ENCODE data around the gene ARHGAP11B.
"Not testable (repeated sequence)": the region's sequence is repeated elsewhere in the genome, so short reads cannot be mapped to it uniquely, and the experiment has no call there.

The ARHGAP11B gene

DNA sequence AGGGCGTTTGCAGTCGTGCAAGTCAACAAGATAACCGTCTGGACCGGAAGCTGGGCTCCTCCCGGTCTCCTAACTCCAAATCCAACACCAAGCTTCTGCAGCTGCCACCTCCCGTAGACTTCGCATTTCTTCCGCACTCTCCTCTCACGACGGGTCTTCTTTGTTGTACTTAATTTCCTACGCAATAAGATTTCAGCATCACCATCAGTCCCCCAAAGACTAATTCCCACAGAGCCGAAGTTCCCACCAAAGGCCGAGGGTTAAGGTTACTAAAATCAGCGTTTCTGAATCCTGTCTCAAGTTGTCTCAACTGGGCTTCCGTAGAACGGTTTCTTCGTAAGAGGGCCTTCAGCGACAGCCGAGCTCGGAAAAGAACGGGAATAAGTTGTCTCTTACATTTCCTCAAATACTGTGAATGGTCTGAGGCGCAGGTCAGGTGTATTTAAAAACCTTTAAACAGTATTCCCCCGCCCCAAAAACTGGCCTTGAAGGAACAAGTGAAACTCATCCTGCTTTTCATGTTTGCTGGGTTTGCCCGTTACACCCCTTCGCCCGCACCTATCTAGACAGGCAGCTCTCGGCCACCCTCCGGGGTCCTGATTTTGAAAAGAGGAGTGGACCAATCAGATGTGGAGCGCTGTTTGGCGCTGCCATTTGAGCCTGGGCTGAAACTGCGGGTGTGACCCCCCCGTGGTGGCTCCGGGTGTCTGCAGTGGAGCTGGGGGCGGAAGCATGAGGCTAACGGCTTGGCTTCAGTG, at the start of gene ARHGAP11B:
Gene ARHGAP11B, plus strand, starts transcription at position 693 of the 758 bp plus-strand sequence.
- peak; percentile 85 for DNase-seq (ENCODE audit: low read depth)

DNA sequence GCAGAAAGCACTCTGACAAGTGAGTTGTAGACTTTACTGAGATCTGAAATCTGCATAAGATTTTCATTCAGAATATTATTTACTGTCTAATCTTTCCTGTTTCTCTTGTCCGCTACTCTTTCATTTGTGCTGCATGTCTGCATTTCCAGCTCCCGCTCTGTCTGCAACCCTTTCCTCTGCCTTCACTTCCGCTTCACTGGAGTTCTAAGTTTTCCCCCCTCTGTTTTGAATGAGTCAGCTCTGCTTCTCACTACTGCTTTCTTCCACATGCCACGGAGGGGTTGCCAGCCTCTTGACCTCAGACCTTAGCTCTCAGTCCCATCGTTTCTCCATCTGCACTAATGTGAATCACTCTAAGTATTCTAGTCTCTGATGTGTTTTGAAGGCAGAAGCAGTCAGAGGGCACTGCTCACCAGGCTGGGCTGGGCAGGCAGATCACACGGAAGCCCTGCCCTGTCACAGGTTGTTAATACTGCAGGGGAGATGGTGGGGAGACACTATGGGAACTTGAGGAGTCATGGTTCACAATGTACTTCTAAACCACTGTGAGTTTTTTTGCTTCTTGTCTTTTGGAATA, 46.4 kb upstream of the ARHGAP11B start:
- DNase-seq (ENCODE audit: low read depth), result not testable (repeated sequence)

DNA sequence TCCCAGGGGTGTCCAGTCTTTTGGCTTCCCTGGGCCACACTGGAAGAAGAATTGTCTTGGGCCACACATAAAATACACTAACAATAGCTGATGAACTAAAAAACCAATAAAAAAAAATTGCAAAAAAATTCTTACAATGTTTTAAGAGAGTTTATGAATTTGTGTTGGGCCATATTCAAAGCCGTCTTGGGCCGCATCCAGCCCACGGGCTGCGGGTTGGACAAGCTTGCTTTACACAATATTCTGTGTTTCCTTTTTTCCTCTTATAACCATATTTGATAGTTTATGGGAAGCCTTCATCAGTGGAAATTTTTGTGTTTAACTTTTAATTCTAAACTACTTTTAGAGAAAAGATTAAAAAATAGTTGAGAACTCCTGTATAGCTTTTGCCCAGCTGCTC, 45.2 kb upstream of the ARHGAP11B start:
- not testable (repeated sequence) for DNase-seq (ENCODE audit: low read depth)

DNA sequence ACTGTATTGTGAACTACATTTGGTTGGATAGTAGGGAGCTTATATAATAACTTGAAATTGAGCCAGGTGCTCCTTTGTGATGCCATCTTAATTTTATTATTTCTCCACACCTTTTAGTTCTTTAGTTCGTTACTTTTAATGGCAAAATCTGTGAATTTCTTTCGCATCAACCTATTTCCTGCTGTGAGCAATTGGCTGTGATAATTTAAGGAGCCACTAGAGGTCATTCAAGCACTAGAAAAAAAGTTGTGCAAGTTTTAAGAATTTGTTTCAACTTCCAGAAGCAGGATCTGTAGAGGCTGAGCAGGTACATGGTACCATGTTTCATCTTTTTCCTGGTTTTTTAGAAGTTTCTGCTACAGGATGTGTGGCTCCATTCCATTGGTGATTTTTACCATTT, 27.0 kb upstream of the ARHGAP11B start:
- not testable (repeated sequence) for DNase-seq (ENCODE audit: low read depth)

DNA sequence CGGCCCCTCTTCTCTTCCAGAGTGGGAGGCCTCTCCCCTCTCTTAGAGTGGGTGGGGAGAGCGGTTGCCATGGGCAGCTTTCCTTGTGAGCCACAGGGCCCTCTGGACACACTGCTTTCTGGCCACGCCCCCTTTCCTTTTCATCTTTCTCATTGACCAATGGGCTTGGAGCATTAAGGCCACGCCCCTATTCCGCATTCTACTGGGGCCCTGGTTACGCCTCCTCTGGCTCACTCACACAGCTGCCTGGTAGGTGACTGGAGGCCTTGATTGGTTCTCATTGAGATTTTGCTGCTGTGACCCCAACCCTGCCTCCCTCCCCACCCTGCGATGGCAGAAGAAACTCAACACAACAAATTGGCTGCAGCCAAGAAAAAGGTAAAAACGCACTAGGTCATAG, 22.1 kb upstream of the ARHGAP11B start, which contains the start of gene GOLGA8H:
Gene GOLGA8H, plus strand, starts transcription at position 233 of the 400 bp plus-strand sequence. Its CDS starts 98 bp downstream, at position 331.
- not testable (repeated sequence) for DNase-seq (ENCODE audit: low read depth)

DNA sequence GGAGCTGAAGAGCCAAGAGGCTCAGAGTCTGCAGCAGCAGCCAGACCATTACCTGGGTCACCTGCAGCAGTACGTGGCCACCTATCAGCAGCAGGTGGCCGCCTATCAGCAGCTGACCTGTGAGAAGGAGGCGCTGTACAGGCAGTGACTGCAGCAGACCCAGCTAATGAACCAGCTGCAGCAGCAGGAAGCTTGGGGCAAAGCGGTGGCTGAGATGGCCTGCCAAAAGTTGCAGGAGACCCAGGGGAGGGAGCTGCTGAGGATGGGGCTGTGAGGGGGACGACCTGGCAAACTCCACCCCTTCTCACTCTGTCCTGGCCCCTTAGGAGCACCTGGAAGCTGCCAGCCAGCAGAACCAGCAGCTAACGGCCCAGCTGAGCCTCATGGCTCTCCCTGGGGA, 13.7 kb upstream of the ARHGAP11B start:
- not testable (repeated sequence) for DNase-seq (ENCODE audit: low read depth)

DNA sequence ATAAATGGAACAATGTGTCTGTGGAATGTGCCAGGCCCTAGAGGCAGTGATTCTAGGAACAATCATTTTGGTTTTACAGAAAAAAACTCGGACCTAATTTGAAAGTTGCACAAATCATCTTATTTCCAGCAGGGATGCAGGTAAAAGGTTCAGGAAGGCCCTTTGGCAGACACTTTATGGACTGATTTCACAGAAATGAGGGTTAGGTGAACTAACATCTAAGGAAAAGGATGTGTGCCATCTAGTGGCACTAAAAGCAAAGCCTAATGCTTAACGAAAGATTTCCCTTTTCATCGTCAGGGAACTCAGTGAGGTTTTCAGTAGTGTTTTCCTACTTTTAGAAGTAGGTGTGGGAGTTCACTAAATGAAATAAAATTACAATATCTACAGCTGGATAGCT, 4.6 kb upstream of the ARHGAP11B start:
- DNase-seq (ENCODE audit: low read depth), result not testable (repeated sequence)

DNA sequence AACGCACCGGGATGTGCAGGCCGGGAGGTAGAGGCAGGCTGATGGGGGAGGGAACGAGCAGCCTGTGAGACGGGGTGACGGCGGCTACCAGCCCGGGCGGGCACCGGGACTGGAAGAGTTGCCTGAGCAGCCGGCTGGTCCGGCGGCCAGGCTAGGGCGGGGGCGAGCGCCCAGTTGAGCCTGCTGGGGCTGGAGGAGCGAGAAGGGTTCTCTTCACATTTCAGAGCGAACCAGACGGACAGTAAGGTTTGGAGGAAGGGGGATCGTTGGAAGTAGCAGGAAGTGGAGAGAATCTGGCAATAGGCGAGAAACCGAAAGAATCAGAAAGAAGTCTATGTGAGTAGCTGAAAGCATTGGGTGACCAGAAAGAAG, 252 bp downstream of the ARHGAP11B start:
- not testable (repeated sequence) for DNase-seq (ENCODE audit: low read depth)

DNA sequence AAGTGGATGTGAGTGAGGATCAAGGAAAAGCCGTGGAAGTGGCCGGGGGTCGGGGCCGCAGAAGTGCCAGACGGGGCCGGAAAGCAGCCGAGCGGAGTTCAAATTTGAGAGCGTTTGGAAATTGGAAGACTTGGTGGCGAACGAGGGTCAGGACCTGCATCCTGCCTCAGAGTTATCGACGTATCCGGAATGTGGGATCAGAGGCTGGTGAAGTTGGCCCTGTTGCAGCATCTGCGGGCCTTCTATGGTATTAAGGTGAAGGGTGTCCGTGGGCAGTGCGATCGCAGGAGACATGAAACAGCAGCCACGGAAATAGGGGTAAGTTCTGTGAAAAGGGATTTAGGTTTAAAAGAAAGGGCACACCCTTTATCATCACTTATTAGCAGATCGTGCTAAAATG, 704 bp downstream of the ARHGAP11B start:
- DNase-seq (ENCODE audit: low read depth), result not testable (repeated sequence)

DNA sequence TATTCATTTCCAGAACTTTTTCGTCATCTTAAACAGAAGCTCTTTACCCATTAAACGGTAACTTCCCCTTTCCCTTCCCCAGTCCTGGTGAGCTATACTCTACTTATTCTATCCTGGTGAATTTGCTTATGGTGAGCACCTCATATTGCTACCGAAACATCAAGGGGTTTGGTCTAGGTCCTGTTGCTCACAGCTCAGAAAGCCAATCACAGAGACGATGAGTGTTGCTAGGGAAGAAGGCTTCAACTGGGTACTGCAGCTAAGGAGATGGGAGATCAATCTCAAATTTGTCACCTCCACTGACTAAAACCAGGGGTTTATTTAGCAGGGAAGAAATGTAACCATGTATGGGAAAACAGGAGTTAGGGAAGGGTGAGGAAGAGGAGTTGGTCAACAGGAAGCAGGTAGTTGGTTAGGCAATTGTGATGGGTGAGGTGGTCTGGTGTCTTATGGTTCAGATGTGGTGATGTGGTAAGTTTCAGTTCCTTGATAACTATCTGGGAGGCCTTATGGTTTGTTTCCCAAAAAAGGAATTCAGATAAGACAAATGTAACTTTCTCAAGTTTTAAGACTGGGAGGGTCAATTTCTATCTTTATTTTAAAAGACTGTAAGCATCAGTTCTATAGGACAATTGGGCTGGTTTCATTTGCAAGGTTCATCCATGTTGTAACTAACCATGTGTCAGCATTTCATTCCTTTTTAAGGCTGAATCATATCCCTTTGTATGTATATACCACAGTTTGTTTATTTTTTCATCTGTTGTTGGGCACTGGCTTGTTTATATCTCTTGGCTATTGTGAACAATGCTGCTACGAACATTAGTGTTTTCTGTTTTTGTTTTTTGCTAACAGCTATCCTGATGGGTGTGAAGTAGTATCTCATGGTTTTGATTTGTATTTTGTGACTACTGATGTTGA, 24.3 kb downstream of the ARHGAP11B start:
- no peak for DNase-seq (ENCODE audit: low read depth)

DNA sequence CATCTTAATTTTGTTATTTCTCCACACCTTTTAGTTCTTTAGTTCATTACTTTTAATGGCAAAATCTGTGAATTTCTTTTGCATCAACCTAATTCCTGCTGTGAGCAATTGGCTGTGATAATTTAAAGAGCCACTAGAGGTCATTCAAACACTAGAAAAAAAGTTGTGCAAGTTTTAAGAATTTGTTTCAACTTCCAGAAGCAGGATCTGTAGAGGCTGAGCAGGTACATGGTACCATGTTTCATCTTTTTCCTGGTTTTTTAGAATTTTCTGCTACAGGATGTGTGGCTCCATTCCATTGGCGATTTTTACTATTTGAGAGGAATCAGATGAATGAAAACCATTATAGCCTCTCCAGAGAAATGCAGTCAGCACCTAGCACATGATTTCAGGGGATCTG, 35.2 kb downstream of the ARHGAP11B start:
- DNase-seq (ENCODE audit: low read depth), result not testable (repeated sequence)

DNA sequence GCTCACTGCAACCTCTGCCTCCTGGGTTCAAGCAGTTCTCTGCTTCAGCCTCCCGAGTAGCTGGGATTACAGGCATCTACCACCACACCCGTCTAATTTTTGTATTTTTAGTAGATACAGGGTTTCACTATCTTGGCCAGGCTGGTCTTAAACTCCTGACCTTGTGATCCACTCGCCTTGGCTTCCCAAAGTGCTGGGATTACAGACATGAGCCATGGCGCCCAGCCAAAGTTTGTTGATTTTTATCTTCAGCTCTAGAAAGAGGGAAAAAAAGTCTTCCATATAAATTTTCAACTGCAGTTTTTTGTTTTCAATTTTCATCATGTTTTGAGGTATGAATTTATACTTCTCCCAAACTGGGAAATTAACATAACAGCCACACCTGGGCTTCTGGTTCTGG, 43.7 kb downstream of the ARHGAP11B start:
- DNase-seq (ENCODE audit: low read depth), result not testable (repeated sequence)

DNA sequence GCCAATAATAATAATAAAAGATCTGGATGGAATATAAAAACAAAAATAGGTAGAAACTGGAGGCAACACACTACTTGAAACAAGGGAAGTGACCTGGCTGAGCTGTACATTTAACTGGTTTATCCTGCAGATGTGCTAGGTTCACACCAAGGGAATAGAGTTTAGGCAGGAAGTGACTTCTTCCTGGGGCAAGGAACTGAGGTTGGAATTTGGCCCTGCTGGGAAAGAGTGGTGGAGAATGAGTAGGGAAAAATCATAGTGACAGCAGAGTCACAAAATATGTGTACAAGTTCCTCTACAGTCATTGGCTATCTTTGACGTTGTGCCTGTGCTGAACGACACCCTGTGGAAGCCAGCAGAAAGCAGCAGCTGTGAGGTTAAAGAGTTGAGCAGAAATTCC, 44.1 kb downstream of the ARHGAP11B start:
- DNase-seq (ENCODE audit: low read depth), result no peak

DNA sequence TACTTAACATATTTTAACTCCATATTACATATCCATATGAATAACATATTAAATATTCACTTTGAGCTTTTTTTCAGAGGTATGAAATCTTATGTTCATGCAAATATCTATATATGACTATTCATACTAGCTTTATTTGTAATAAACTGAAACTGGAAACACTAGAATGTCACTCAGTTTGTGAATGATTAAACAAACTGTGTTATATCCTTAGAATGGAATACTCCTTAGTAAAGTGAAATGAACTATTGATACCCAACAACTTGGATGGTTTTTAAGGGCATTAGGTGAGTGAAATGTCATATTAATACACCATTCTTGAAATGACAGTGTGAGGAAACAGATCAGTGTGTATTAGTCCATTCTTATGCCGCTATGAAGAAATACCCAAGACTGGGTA, 45.4 kb downstream of the ARHGAP11B start:
- no peak for DNase-seq (ENCODE audit: low read depth)

DNA sequence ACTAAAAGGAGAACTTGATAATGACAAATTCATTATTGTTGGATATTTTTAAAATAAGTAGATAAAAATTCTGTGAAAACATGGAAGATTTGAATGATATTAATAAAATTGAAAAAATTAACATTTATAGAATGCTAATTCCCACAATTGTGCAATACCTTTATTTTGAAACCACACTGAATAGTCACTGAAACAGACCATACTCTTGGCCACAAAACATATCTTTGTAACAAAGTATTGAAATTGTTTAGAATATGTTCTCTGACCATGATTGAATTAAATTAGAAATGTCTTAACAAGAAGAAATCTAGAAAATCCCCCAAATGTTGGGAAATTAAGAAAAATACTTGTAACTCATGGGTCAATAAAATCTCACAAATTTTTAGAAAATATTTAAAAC, 49.2 kb downstream of the ARHGAP11B start:
- no peak for DNase-seq (ENCODE audit: low read depth)

DNA sequence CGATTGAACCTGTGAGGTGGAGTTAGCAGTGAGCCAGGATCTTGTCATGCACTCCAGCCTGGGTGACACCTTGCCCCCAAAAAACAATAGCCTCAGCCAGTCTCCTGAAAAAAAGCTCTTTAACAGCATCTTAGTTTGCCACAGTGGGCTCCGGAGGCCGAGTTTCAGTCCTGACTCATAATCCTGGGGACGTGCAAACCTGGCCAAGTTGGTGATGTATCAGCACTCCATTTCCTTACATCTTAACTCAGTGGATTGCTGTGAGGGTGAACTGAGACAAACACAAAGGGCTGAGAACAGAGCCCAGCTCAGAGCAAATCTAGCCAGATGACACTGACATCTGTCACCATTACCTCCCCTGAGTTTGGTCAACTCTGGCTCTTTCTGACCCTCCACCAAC, 50.0 kb downstream of the ARHGAP11B start:
- not testable (repeated sequence) for DNase-seq (ENCODE audit: low read depth)

DNA sequence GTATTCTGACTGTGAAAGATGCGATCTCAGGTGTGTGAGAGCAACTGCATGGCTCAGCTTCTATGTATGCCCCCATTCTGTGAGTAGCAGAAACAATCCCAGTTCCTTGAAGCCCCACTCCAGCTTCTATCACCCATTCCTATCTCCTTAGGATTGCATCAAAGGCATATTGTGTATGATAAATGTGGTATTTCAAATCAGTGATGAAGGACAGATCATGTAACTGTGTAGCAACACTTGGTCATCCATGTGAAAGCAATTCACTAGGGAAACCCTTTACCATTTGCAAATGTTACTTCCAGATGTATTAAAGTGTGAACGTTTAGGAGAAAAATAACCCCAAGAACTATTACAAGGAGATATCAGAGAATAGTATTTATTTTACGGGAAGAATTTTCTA, 55.1 kb downstream of the ARHGAP11B start:
- DNase-seq (ENCODE audit: low read depth), result not testable (repeated sequence)

DNA sequence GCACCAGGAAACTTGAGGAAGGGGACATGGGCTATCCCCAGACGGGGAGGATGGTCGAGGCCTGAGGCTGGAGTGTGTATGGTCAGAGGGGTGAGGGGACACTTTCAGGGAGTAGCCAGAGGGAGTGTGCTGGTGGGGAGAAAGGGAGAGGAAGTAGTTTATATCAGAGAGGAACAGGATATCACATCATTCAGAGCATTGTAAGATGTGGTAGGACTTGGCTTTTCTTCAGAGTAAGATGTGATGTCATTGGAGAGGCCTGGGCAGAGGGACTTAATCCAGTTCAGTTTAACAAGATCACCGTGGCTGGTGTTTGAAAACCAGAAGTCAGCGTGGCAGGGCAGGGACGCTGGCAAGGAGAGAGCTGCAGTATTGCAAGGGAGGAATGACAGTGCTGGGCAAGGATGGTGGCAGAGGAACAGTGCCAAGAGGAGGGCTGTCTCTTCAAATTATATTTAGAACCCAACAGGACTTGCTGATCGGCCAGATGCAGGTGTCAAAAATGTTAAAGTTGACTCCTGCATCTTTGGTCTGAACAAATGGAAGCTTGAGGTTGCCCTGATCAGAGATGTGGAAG, 59.9 kb downstream of the ARHGAP11B start:
- DNase-seq (ENCODE audit: low read depth), result not testable (repeated sequence)

DNA sequence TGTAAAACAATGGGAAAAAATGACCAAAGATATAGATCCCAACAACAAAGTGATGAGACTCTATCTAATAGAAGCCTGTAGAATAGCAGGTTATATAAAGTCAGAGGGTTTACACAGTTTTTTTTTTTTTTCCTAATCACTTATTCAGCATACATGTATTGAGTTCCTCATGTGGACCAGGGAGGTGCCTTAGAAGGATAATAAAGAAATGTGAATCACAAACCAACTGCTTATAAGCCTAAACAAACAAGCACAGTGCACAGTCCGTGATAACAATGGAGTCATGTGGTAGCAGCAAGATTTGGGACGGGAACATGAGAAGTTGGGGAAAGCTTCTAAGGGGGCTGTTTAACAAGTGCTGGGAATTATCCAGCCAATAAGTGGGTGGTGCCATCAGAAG, 60.7 kb downstream of the ARHGAP11B start:
- not testable (repeated sequence) for DNase-seq (ENCODE audit: low read depth)
